GM12874 (cell line): ENCODE results near the gene NSUN4.

Experiments used
- CTCF ChIP-seq: IDR thresholded peaks from 2 replicates; pipeline ENCODE4 v1.5.1; 2011; ENCODE audit warnings: low read depth, mild to moderate bottlenecking, control low read depth, low read length, moderate library complexity; ENCODE audit not compliant: insufficient read depth

The NSUN4 gene

GRCh38 chr1:46340404-46341221 is at the start of gene NSUN4:
Gene NSUN4 (plus strand): TSS chr1:46340807. CDS start chr1:46340827, 20 bp downstream.
- TF ChIP-seq CTCF: peak; percentile 94

GRCh38 chr1:46295306-46295705 is 45.3 kb upstream of the NSUN4 start:
- no peak for TF ChIP-seq CTCF

GRCh38 chr1:46298387-46298786 is 42.2 kb upstream of the NSUN4 start:
- no peak for TF ChIP-seq CTCF

GRCh38 chr1:46300673-46301405 is 39.8 kb upstream of the NSUN4 start:
- no peak for TF ChIP-seq CTCF

- TF ChIP-seq CTCF: no peak
Measured at GRCh38 chr1:46301406-46301807, 39.2 kb upstream of the NSUN4 start.

- TF ChIP-seq CTCF: peak; percentile 70
Measured at GRCh38 chr1:46301808-46302640, 38.6 kb upstream of the NSUN4 start.

- no peak for TF ChIP-seq CTCF
Measured at GRCh38 chr1:46302641-46303037, 38.0 kb upstream of the NSUN4 start.
